SIG-M5 treated with dmso at 0.1 percent for 504 hours (cell line): ENCODE measurements around the gene GALNT3.

ENCODE experiments used
- DNase-seq: peaks from one replicate; lab custom pipeline; 2025; ENCODE audit not compliant: unreplicated experiment; lab: John Stamatoyannopoulos, UW

The GALNT3 gene

GRCh38 chr2:165796819-165797530 lies 2.9 kb upstream of the GALNT3 start:
- no peak for DNase-seq

- no peak for DNase-seq
Measured at GRCh38 chr2:165796129-165796528, 2.1 kb upstream of the GALNT3 start.

- DNase-seq = peak; percentile 28
Measured at GRCh38 chr2:165795011-165795410, 964 bp upstream of the GALNT3 start.

- peak; percentile 96 for DNase-seq
Measured at GRCh38 chr2:165794536-165794928, 485 bp upstream of the GALNT3 start.

- DNase-seq = peak; percentile 22
Measured at GRCh38 chr2:165793161-165793778, 777 bp downstream of the GALNT3 start.

- DNase-seq = no peak
Measured at GRCh38 chr2:165792104-165792454, 2.0 kb downstream of the GALNT3 start.

GRCh38 chr2:165791421-165792103 lies 2.5 kb downstream of the GALNT3 start:
- no peak for DNase-seq

GRCh38 chr2:165790466-165790865 lies 3.6 kb downstream of the GALNT3 start:
- no peak for DNase-seq

- no peak for DNase-seq
Measured at GRCh38 chr2:165787334-165787733, 6.7 kb downstream of the GALNT3 start.

GRCh38 chr2:165779706-165780105 lies 14.3 kb downstream of the GALNT3 start:
- DNase-seq = no peak

- peak; percentile 43 for DNase-seq
Measured at GRCh38 chr2:165778653-165779451, 15.2 kb downstream of the GALNT3 start.

- no peak for DNase-seq
Measured at GRCh38 chr2:165778187-165778556, 15.9 kb downstream of the GALNT3 start.

GRCh38 chr2:165777522-165778186 lies 16.4 kb downstream of the GALNT3 start:
- DNase-seq = no peak

- no peak for DNase-seq
Measured at GRCh38 chr2:165776796-165777195, 17.3 kb downstream of the GALNT3 start.

- DNase-seq = no peak
Measured at GRCh38 chr2:165776013-165776412, 18.0 kb downstream of the GALNT3 start.

- DNase-seq = no peak
Measured at GRCh38 chr2:165773684-165774083, 20.4 kb downstream of the GALNT3 start.

GRCh38 chr2:165772183-165772582 lies 21.9 kb downstream of the GALNT3 start:
- no peak for DNase-seq

GRCh38 chr2:165766326-165766927 lies 27.6 kb downstream of the GALNT3 start:
- no peak for DNase-seq

GRCh38 chr2:165762723-165763122 lies 31.3 kb downstream of the GALNT3 start:
- no peak for DNase-seq

- DNase-seq = no peak
Measured at GRCh38 chr2:165757906-165758675, 36.0 kb downstream of the GALNT3 start.
